Measurements from ENCODE around the gene TUBA1C. TPM values are rescaled to one million over a fixed set of nuclear protein-coding genes. Genes with fewer than 3 reads are reported as not detected.
A peak's percentile ranks its signal among the peaks of the same experiment; 100 is the strongest.

Gene TUBA1C
- total RNA-seq, 1 experiment from 2014 or later = 660 TPM

GRCh38 chr12:49228653-49229052, 36.2 kb upstream of the TUBA1C start:
- H3K23ac ChIP-seq (ENCODE audit: insufficient read length, low read depth, low read length) = no peak overlapping the region
- Mint-ChIP-seq H3K27ac (0 out of 7 replicates have a peak overlapping the region, but pooled peaks of 1 of the 3 experiments have one; percentile 44), H3K4me3 (no peak overlapping the region), H3K9me3 (no peaks in the 10 kb centered on the region), H3K36me3 (ENCODE audit: insufficient read depth in 1 of 3, low read depth in 3 of 3) (no peaks in the 10 kb centered on the region), H3K27me3 (ENCODE audit: low read depth) (peaks cover 6% of the 10 kb centered on the region), H3K4me1 (peaks cover 15 to 20% of the 10 kb centered on the region in 2 experiments)
- H2BK15ac ChIP-seq (ENCODE audit: low read depth, low read length) = no peak overlapping the region
- no peak overlapping the region for H3K56ac ChIP-seq (ENCODE audit: insufficient read length, low read depth, low read length)
- no peak overlapping the region for H4K91ac ChIP-seq (ENCODE audit: insufficient read length, low read depth, low read length)
- H4K8ac ChIP-seq (replicated peaks; ENCODE audit: insufficient read length, low read depth, low read length) = no peak overlapping the region
- H2AFZ ChIP-seq (ENCODE audit: low read length) = no peak overlapping the region
- no peak overlapping the region for H3K14ac ChIP-seq (ENCODE audit: insufficient read depth, low read length)
- no peaks in the 10 kb centered on the region for H3K79me1 ChIP-seq (ENCODE audit: insufficient read depth, low read depth, low read length, poor library complexity, severe bottlenecking)
- H3K18ac ChIP-seq (ENCODE audit: insufficient read length, low read depth, low read length) = no peak overlapping the region
- H2BK12ac ChIP-seq (ENCODE audit: insufficient read length, low read depth, low read length) = no peak overlapping the region
- no peak overlapping the region for H3T11ph ChIP-seq (ENCODE audit: low read length)
- no peaks in the 10 kb centered on the region for H3K23me2 ChIP-seq (ENCODE audit: insufficient read length, low read depth, low read length, poor library complexity, severe bottlenecking)
- H2BK5ac ChIP-seq (ENCODE audit: insufficient read length, low read length) = no peak overlapping the region
- no peaks in the 10 kb centered on the region for H3K27me3 ChIP-seq (ENCODE audit: insufficient read depth, low read length)
- no peaks in the 10 kb centered on the region for H4K20me1 ChIP-seq (ENCODE audit: control insufficient read depth, insufficient read depth, insufficient read length)
- H3K4me2 ChIP-seq (ENCODE audit: insufficient read depth, insufficient read length, low read length) = no peak overlapping the region
- no peaks in the 10 kb centered on the region for H3K79me2 ChIP-seq (ENCODE audit: insufficient read depth, low read length)
- no peak overlapping the region for H2BK20ac ChIP-seq (ENCODE audit: low read depth, low read length, poor library complexity, severe bottlenecking)
- TF ChIP-seq, protein P1, sequence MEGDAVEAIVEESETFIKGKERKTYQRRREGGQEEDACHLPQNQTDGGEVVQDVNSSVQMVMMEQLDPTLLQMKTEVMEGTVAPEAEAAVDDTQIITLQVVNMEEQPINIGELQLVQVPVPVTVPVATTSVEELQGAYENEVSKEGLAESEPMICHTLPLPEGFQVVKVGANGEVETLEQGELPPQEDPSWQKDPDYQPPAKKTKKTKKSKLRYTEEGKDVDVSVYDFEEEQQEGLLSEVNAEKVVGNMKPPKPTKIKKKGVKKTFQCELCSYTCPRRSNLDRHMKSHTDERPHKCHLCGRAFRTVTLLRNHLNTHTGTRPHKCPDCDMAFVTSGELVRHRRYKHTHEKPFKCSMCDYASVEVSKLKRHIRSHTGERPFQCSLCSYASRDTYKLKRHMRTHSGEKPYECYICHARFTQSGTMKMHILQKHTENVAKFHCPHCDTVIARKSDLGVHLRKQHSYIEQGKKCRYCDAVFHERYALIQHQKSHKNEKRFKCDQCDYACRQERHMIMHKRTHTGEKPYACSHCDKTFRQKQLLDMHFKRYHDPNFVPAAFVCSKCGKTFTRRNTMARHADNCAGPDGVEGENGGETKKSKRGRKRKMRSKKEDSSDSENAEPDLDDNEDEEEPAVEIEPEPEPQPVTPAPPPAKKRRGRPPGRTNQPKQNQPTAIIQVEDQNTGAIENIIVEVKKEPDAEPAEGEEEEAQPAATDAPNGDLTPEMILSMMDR (conservative IDR thresholded peaks at IDR 0.05) = no peak
- no peak for DNase-seq
- H3K9ac ChIP-seq (ENCODE audit: extremely low read depth, insufficient read length, low read length) = no peak overlapping the region
- no peak overlapping the region for H3K27ac ChIP-seq (ENCODE audit: insufficient read length, low read depth, low read length)
- peaks cover 5% of the 10 kb centered on the region; the same call in 1 of the 2 replicates for H3K4me1 ChIP-seq (ENCODE audit: insufficient read depth, low read length)
- WGBS (ENCODE audit: extremely low coverage, insufficient read length, low lambda C conversion rate) = no CpG with 5 or more reads among the region's 3 CpGs
- no peak overlapping the region for H2AK5ac ChIP-seq (ENCODE audit: insufficient read length, low read length)
- no peaks in the 10 kb centered on the region for H3K9me3 ChIP-seq (ENCODE audit: control insufficient read depth, low read depth, low read length)
- H2BK120ac ChIP-seq (ENCODE audit: low read depth, low read length, poor library complexity, severe bottlenecking) = no peak overlapping the region
- no peak overlapping the region for H4K5ac ChIP-seq (ENCODE audit: insufficient read length, low read depth, low read length)
- no peak overlapping the region for H3K4ac ChIP-seq (ENCODE audit: low read depth, low read length)

All from H9 (cell line).